Measurements from ENCODE around the gene GAPDH. TPM values are rescaled to one million over a fixed set of nuclear protein-coding genes. Genes with fewer than 3 reads are reported as not detected.

GAPDH gene
- total and polyA plus RNA-seq, 4 donors = 1,856 to 3,012 (median 2,034) TPM

DNA sequence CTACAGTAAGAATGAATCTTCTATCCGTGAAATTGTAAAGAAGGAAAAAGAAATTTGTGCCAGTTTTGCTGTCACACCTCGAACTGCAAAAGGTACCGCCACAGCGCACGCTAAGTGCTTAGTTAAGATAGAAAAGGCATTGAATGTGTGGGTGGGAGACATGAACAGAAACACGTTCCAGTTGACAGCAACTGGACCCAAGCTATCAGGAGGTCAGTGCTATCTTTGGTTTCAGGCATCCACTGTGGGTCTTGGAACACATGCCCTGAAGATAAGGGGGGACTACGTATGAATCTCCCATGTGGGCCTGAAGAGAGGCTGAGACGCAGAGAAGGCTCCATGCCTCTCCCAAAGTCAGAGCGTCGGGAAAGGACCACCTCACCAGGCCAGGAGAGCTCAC is 11.7 kb downstream of the GAPDH start:
- no peak for ATAC-seq (ENCODE audit: low FRiP score)
- intact Hi-C loops (cut with DNase I) = no loop called here
- H3K36me3 ChIP-seq (ENCODE audit: control insufficient read depth in 1 of 2, insufficient read depth in 2 of 2, low read length in 1 of 2) = peaks cover 0 to 4% of the 10 kb centered on the region in 2 donors
- H3K27me3 ChIP-seq (ENCODE audit: control insufficient read depth in 1 of 2, insufficient read depth in 2 of 2, low read length in 1 of 2) = no peaks in the 10 kb centered on the region
- H3K9me3 ChIP-seq (ENCODE audit: control insufficient read depth, low read length) = no peaks in the 10 kb centered on the region
- H3K4me1 ChIP-seq (ENCODE audit: control insufficient read depth in 1 of 2, insufficient read depth in 2 of 2, low read length in 2 of 2) = no peaks in the 10 kb centered on the region
- H3K4me3 ChIP-seq (ENCODE audit: low read length in 2 of 2) = no peak overlapping the region
- WGBS, 2 donors = 81 to 82% methylated on average over 10 of the region's 10 CpGs
- DNase-seq = no peak
- no peak overlapping the region for H3K27ac ChIP-seq (ENCODE audit: low read depth in 1 of 2, low read length in 2 of 2)

DNA sequence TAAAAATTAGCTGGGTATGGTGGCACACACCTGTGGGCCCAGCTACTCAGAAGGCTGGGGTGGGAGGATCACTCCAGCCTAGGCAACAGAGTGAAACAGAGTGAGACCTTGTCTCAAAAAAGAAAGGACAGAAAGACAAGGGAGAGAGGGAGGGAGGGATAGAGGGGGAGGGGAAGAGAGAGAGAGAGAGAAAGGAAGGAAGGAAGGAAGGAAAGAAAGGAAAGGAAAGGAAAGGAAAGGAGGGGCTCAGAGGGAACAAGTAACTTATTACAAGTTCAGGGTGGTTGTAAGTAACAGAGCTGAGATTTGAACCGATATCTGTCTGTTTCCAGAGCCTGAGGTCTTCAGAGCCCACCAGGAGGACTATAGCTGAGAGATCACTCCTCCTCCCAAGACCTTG is 13.2 kb downstream of the GAPDH start:
- DNase-seq (no peak), ATAC-seq (ENCODE audit: low FRiP score) (no peak)
- Histone ChIP-seq H3K4me3 (ENCODE audit: low read length in 2 of 2) (no peak overlapping the region), H3K27me3 (ENCODE audit: control insufficient read depth in 1 of 2, insufficient read depth in 2 of 2, low read length in 1 of 2) (no peaks in the 10 kb centered on the region), H3K27ac (ENCODE audit: low read depth in 1 of 2, low read length in 2 of 2) (no peak overlapping the region), H3K36me3 (ENCODE audit: control insufficient read depth in 1 of 2, insufficient read depth in 2 of 2, low read length in 1 of 2) (peaks cover 0 to 4% of the 10 kb centered on the region in 2 donors), H3K9me3 (ENCODE audit: control insufficient read depth, low read length) (no peaks in the 10 kb centered on the region), H3K4me1 (ENCODE audit: control insufficient read depth in 1 of 2, insufficient read depth in 2 of 2, low read length in 2 of 2) (peaks cover 0 to 3% of the 10 kb centered on the region in 2 donors)
- WGBS, 2 donors = 93% methylated on average over 1 of the region's 1 CpG
- intact Hi-C loops (cut with DNase I) = no loop called here

DNA sequence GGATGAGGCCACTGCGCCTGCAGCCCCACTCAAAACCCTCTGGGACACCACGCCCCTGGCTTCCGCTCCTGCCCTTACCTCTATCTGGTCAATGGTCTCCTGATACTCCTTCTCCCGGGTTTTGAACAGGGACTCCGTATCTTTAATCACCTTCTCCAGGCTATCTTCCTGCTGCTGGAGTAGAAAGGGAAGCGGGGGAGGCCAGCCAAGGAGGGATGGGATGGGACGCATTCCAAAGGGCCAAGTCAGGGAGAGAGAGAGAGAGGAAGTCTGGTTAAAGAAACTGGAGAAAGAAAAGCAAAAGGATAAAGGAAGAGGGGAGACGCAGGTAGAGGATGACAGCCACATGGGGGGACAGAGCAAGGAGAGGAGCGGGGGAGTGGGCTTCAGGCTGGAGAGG is 13.7 kb downstream of the GAPDH start:
- H3K27me3 ChIP-seq (ENCODE audit: control insufficient read depth in 1 of 2, insufficient read depth in 2 of 2, low read length in 1 of 2) = no peaks in the 10 kb centered on the region
- H3K27ac ChIP-seq (ENCODE audit: low read depth in 1 of 2, low read length in 2 of 2) = no peak overlapping the region
- peaks cover 0 to 4% of the 10 kb centered on the region in 2 donors for H3K36me3 ChIP-seq (ENCODE audit: control insufficient read depth in 1 of 2, insufficient read depth in 2 of 2, low read length in 1 of 2)
- WGBS, 2 donors = 63% methylated on average over 9 of the region's 9 CpGs
- no peak for DNase-seq
- intact Hi-C loops (cut with DNase I) = no loop called here
- no peaks in the 10 kb centered on the region for H3K9me3 ChIP-seq (ENCODE audit: control insufficient read depth, low read length)
- ATAC-seq (ENCODE audit: low FRiP score) = no peak
- H3K4me1 ChIP-seq (ENCODE audit: control insufficient read depth in 1 of 2, insufficient read depth in 2 of 2, low read length in 2 of 2) = peaks cover 0 to 3% of the 10 kb centered on the region in 2 donors
- H3K4me3 ChIP-seq (ENCODE audit: low read length in 2 of 2) = no peak overlapping the region

DNA sequence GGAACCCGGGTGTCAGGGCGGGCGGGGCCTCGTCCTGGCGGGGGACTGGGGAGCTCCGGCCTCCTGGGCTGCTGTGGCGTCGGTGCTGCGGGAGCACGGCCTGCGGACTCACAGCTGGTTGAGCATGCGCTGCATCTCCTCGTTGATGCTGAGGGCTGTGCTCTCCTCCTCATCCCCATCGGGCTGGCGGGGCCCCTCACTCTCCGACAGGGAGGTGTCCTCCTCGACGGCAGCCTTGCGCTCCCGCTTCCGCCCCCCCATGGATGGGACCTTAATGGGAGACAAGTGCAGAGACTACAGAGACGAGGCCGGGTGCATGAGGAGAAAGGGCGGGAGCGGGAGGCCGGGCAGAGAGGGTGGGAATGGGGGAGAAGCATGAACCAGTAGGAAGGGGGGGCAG is 14.2 kb downstream of the GAPDH start:
- H3K36me3 ChIP-seq (ENCODE audit: control insufficient read depth in 1 of 2, insufficient read depth in 2 of 2, low read length in 1 of 2) = peaks cover 0 to 4% of the 10 kb centered on the region in 2 donors
- DNase-seq (peak in 1 of 2 donors; percentile 55), ATAC-seq (ENCODE audit: low FRiP score) (no peak)
- no peaks in the 10 kb centered on the region for H3K9me3 ChIP-seq (ENCODE audit: control insufficient read depth, low read length)
- H3K4me1 ChIP-seq (ENCODE audit: control insufficient read depth in 1 of 2, insufficient read depth in 2 of 2, low read length in 2 of 2) = peaks cover 0 to 3% of the 10 kb centered on the region in 2 donors
- H3K27ac ChIP-seq (ENCODE audit: low read depth in 1 of 2, low read length in 2 of 2) = no peak overlapping the region
- WGBS, 2 donors = 88 to 91% methylated on average over 26 of the region's 26 CpGs
- H3K27me3 ChIP-seq (ENCODE audit: control insufficient read depth in 1 of 2, insufficient read depth in 2 of 2, low read length in 1 of 2) = no peaks in the 10 kb centered on the region
- H3K4me3 ChIP-seq (ENCODE audit: low read length in 2 of 2) = no peak overlapping the region
- intact Hi-C loops (cut with DNase I) = no loop called here

DNA sequence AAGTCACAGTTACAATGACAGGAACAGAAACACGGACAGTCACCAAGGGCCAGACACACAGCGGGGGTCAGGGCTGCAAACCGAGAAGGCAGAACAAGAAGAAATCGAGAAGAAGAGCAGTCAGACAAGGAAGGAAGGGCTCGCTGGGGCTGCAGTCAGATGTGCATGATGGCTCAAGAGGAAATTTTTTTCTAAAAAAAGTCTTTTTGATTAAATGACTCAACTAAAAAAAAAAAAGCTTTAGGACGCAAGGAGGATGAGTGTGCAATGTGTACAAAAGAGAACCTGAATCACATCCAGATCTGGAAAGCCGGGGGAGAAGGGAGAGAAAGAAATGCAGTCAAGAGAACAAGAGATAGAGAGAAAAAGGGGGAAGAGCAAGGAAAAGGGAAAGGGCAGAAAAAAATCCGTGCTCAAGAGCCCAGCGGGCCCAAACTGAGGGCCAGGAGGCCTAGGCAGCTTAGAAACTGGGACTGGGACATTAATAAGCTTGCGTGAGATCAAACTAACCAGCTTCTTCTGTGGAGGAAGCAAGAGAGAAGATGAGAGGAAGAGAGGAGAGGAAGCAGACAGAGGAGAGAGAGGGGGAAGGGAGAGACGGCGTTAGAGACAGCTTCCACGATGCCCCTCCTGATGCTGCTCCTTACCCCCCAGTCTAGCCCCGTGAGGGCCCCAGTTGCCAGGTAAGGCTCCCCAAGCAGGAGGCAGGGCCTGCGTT is 14.8 kb downstream of the GAPDH start:
- ATAC-seq (ENCODE audit: low FRiP score) (no peak), DNase-seq (no peak)
- Histone ChIP-seq H3K4me3 (ENCODE audit: low read length in 2 of 2) (no peak overlapping the region), H3K36me3 (ENCODE audit: control insufficient read depth in 1 of 2, insufficient read depth in 2 of 2, low read length in 1 of 2) (peaks cover 0 to 4% of the 10 kb centered on the region in 2 donors), H3K27ac (ENCODE audit: low read depth in 1 of 2, low read length in 2 of 2) (no peak overlapping the region), H3K4me1 (ENCODE audit: control insufficient read depth in 1 of 2, insufficient read depth in 2 of 2, low read length in 2 of 2) (peaks cover 0 to 3% of the 10 kb centered on the region in 2 donors), H3K27me3 (ENCODE audit: control insufficient read depth in 1 of 2, insufficient read depth in 2 of 2, low read length in 1 of 2) (no peaks in the 10 kb centered on the region), H3K9me3 (ENCODE audit: control insufficient read depth, low read length) (no peaks in the 10 kb centered on the region)
- intact Hi-C loops (cut with DNase I) = no loop called here
- 79 to 80% methylated on average over 15 of the region's 15 CpGs for WGBS, 2 donors

DNA sequence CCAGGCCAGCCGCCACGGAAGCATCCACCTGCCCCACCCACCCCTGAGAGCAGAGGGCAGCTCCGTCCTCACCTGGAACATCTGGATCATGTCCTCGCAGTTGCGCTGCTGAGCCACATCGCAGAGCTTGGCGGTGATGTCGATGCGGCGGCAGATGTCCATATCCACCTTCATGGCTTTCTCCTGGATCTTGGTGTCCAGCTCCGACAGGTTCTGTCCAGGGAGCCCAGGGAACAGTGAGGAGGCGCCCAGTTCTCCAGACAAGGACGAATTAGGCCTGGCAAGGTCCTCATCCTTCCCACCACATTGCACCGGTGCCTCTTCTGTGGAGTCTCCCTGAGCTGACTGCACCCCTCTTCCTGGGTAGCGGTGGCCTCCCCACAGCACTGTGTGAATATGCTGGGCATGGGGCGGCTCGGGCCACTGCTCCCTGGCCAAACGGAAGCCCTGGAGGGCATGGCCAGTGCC is 15.4 kb downstream of the GAPDH start:
- H3K27me3 ChIP-seq (ENCODE audit: control insufficient read depth in 1 of 2, insufficient read depth in 2 of 2, low read length in 1 of 2) = no peaks in the 10 kb centered on the region
- no peaks in the 10 kb centered on the region for H3K9me3 ChIP-seq (ENCODE audit: control insufficient read depth, low read length)
- H3K4me3 ChIP-seq (ENCODE audit: low read length in 2 of 2) = no peak overlapping the region
- 92 to 95% methylated on average over 18 of the region's 18 CpGs for WGBS, 2 donors
- H3K27ac ChIP-seq (ENCODE audit: low read depth in 1 of 2, low read length in 2 of 2) = no peak overlapping the region
- H3K4me1 ChIP-seq (ENCODE audit: control insufficient read depth in 1 of 2, insufficient read depth in 2 of 2, low read length in 2 of 2) = peaks cover 0 to 3% of the 10 kb centered on the region in 2 donors
- peaks cover 0 to 4% of the 10 kb centered on the region in 2 donors for H3K36me3 ChIP-seq (ENCODE audit: control insufficient read depth in 1 of 2, insufficient read depth in 2 of 2, low read length in 1 of 2)
- DNase-seq (peak in 1 of 2 donors; percentile 47), ATAC-seq (ENCODE audit: low FRiP score) (no peak)
- intact Hi-C loops (cut with DNase I) = loop anchor here (2.0 to 5.0 kb wide), 3 partner anchors 13 to 212 kb away; no protein-coding TSS in a partner anchor

DNA sequence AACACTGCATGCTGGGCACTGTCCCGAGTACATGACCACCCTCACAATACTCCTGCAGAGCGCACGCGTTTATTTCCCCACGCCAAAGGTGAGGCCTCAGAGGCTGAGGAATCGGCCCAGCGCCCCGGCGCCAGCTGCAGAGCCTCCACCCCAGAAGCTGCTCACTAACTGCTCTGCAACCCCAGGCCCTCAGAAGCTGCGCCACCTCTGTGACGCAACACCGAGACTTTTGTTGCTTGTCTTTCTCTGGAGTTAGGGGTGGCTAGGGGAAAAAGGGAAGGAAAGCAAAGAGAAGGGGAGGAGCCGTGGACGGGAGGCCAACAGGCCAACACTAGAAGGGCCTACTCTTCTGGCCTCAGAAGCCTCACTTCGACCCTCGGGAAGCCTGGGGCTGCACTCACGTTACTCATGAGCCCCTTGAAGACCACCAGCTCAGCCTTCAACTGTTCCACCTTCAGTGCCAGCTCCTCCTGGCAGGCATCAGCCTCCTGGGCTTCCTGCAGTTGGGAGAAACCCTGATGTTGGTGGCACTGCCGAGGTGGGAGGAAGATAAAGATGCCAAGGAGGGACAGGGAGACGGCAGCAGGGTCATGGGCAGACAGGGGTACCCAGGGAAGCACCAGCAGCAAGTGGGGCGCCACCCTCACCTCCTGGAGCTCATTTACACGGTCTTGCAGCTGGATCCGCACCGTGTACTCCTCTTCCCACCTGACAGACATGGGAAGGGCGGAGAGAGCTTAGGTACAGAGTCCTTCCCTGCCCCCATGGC is 16.2 kb downstream of the GAPDH start:
- Histone ChIP-seq H3K36me3 (ENCODE audit: control insufficient read depth in 1 of 2, insufficient read depth in 2 of 2, low read length in 1 of 2) (peaks cover 0 to 4% of the 10 kb centered on the region in 2 donors), H3K4me1 (ENCODE audit: control insufficient read depth in 1 of 2, insufficient read depth in 2 of 2, low read length in 2 of 2) (peaks cover 0 to 3% of the 10 kb centered on the region in 2 donors), H3K27ac (ENCODE audit: low read depth in 1 of 2, low read length in 2 of 2) (peak overlapping the region; percentile 91 to 98), H3K9me3 (ENCODE audit: control insufficient read depth, low read length) (no peaks in the 10 kb centered on the region), H3K27me3 (ENCODE audit: control insufficient read depth in 1 of 2, insufficient read depth in 2 of 2, low read length in 1 of 2) (no peaks in the 10 kb centered on the region), H3K4me3 (ENCODE audit: low read length in 2 of 2) (no peak overlapping the region)
- ATAC-seq (ENCODE audit: low FRiP score) = no peak
- intact Hi-C loops (cut with DNase I) = loop anchor here (2.0 to 5.0 kb wide), 3 partner anchors 14 to 213 kb away; no protein-coding TSS in a partner anchor
- DNase-seq = peak in 1 of 2 donors; percentile 78
- 79 to 81% methylated on average over 24 of the region's 24 CpGs for WGBS, 2 donors

DNA sequence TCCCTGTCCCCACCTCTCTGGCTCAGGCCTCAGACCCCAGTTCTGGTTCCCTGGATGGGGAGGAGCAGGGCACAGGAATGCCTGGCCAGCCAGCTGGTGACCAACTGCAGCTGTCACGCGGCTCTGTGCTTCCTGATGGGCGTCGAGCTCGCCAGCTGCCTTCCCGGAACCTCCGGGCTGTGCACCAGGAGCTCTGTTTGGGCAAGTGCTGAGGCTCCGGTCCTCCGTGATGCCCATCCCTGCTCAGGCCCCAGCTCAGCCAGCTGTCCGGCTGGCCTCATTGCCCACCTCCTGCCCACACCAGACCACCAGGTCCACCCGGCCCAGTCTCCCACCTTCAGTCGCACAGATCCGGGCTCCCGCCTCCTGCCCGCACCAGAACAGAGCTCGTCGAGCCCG is 16.7 kb downstream of the GAPDH start:
- WGBS, 2 donors = 5 to 8% methylated on average over 18 of the region's 18 CpGs
- Histone ChIP-seq H3K4me3 (ENCODE audit: low read length in 2 of 2) (no peak overlapping the region), H3K27ac (ENCODE audit: low read depth in 1 of 2, low read length in 2 of 2) (peak overlapping the region; percentile 91 to 98), H3K36me3 (ENCODE audit: control insufficient read depth in 1 of 2, insufficient read depth in 2 of 2, low read length in 1 of 2) (peaks cover 0 to 2% of the 10 kb centered on the region in 2 donors), H3K4me1 (ENCODE audit: control insufficient read depth in 1 of 2, insufficient read depth in 2 of 2, low read length in 2 of 2) (peaks cover 0 to 3% of the 10 kb centered on the region in 2 donors), H3K27me3 (ENCODE audit: control insufficient read depth in 1 of 2, insufficient read depth in 2 of 2, low read length in 1 of 2) (no peaks in the 10 kb centered on the region), H3K9me3 (ENCODE audit: control insufficient read depth, low read length) (no peaks in the 10 kb centered on the region)
- intact Hi-C loops (cut with DNase I) = loop anchor here (2.0 to 5.0 kb wide), 3 partner anchors 14 to 214 kb away; no protein-coding TSS in a partner anchor
- DNase-seq (peak; percentile 93 to 94), ATAC-seq (ENCODE audit: low FRiP score) (peak; percentile 44)

Data from aorta (tissue), 5 donors.